ENCODE measurements around the gene RIPOR3.
"Not testable (repeated sequence)": the region's sequence is repeated elsewhere in the genome, so short reads cannot be mapped to it uniquely, and the experiment has no call there.

RIPOR3 gene

DNA sequence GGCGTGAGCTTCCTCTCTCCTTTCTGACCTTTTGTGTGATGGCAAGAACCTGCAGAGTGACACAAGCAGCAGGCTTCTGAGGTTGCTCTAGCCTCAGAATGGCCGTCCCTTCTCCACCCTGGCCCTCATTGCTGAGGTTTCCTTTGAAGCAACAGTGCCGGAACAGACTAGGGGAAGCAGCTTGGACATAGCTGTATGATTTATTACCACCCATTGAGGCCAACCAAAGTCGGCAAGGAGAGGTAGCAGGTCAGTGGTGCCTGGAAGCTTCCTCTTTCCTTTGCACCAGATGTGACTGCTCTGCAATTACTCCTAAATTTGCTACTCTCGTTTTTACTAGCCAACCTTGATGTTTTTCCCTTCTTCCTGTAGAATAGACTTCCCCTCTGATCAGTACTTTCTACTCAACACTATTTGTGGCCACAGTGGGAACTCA lies 149.7 kb downstream of the RIPOR3 start:
- no peak for DNase-seq

- no peak for DNase-seq
Observed at GRCh38 chr20:50540620-50541605, 150.4 kb downstream of the RIPOR3 start.

- not testable (repeated sequence) for DNase-seq
Observed at GRCh38 chr20:50539798-50540197, 151.5 kb downstream of the RIPOR3 start.

- no peak for DNase-seq
Observed at GRCh38 chr20:50538276-50538675, 153.1 kb downstream of the RIPOR3 start.

DNA sequence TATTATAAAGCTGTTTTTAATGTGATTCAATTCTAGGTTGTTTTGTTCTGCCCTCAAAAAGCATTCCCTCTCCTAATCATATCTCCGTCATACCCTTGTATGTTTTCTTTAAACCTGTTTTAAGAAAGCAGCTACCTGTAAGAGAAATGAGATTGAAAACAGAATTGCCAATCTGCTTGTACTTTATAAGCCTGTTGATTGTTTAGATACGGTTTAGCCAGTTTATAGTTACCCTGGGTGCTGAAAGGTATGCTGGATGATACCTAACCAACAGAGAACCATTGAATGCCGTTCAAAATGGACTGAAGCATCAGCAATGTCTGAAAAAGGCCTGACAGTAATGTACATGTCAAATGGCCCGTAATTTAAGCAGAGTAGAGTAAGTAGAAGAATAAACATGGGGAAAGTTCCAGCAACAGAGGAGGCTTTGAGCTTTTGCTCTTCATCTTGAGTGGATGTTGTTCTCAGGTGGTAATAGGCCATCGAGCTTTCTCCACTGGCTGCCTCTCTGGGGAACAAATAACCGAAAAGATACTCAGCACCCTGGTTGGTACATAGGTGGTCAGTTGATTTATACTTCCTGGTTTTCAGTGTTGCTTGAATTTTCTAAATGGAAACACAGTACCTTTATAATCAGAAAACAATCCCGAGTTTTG lies 153.7 kb downstream of the RIPOR3 start:
- DNase-seq: no peak

GRCh38 chr20:50536333-50536732 lies 155.0 kb downstream of the RIPOR3 start:
- no peak for DNase-seq
